ENCODE results near the gene PIAS4.
A peak's percentile ranks its signal among the peaks of the same experiment; 100 is the strongest.

GRCh38 chr19:4033028-4033956, 25.8 kb downstream of the PIAS4 start:
- TF ChIP-seq FOS (IDR thresholded peaks at IDR 0.05; ENCODE audit: borderline replicate concordance, insufficient read depth, low read length) (no peak), CTCF (IDR thresholded peaks at IDR 0.05; ENCODE audit: extremely low read depth in 1 of 2, insufficient read depth in 1 of 2, low read depth in 1 of 2, low read length in 2 of 2) (no peak), POLR2A (IDR thresholded peaks at IDR 0.05; ENCODE audit: low read depth, low read length) (no peak), POLR2AphosphoS5 (IDR thresholded peaks at IDR 0.05; ENCODE audit: insufficient read depth, low read depth, low read length) (peak; percentile 13), MYC (IDR thresholded peaks at IDR 0.05; ENCODE audit: low read depth, low read length) (no peak)
